Subcutaneous adipose tissue (tissue), 4 donors: Measurements from ENCODE around the gene ABCC8. TPM values are rescaled to one million over a fixed set of nuclear protein-coding genes. Genes with fewer than 3 reads are reported as not detected.

ENCODE experiments used
- CTCF ChIP-seq: fragments of 450-650 bp; IDR thresholded peaks from one replicate; pipeline ENCODE4 v1.5.1; 2016; ENCODE audit warnings: low read depth, mild to moderate bottlenecking, control low read depth, antibody characterized with exemption, moderate library complexity
- total RNA-seq, 4 donors: library from RNA; depleted of rRNA; stranded (reverse); fragments of >200 nt; gene quantifications; one replicate each; pipeline ENCODE4 v1.1.0, GENCODE V29; 2016

ABCC8 gene
- total RNA-seq: under 1 TPM in 2 of 4 donors, not detected in 2; 0.16 to 0.51 TPM

GRCh38 chr11:17476317-17477083 lies at the start of gene ABCC8:
ABCC8 (minus strand) TSS chr11:17476845; CDS start chr11:17476776, 69 bp downstream.
- no peak for TF ChIP-seq CTCF

- TF ChIP-seq CTCF: no peak
Measured at GRCh38 chr11:17526326-17526725, 49.7 kb upstream of the ABCC8 start.

GRCh38 chr11:17525570-17525969 lies 48.9 kb upstream of the ABCC8 start:
- TF ChIP-seq CTCF: no peak

- TF ChIP-seq CTCF: no peak
Measured at GRCh38 chr11:17524221-17524620, 47.6 kb upstream of the ABCC8 start.

GRCh38 chr11:17522655-17523054 lies 46.0 kb upstream of the ABCC8 start:
- no peak for TF ChIP-seq CTCF

GRCh38 chr11:17521106-17521900 lies 44.7 kb upstream of the ABCC8 start:
- no peak for TF ChIP-seq CTCF
